Activated CD4-positive, alpha-beta T cell treated with anti-CD3 and anti-CD28 coated beads, Interleukin-2, amount 50 U/mL, for 24 hours (primary cell): ENCODE data around the gene SLC25A36.

Experiments used
- DNase-seq, 2 donors: peaks; one replicate each; pipeline ENCODE4 v3.0.0-alpha.2; 2020; ENCODE audit warnings: low read depth in 1 of 2, low spot score in 1 of 2

SLC25A36 gene

GRCh38 chr3:140941434-140942220, at the start of gene SLC25A36:
SLC25A36 (plus strand) TSS chr3:140941836; CDS start chr3:140942055, 219 bp downstream.
- peak; percentile 81 to 93 for DNase-seq

GRCh38 chr3:140896997-140897396, 44.6 kb upstream of the SLC25A36 start:
- no peak for DNase-seq

DNA sequence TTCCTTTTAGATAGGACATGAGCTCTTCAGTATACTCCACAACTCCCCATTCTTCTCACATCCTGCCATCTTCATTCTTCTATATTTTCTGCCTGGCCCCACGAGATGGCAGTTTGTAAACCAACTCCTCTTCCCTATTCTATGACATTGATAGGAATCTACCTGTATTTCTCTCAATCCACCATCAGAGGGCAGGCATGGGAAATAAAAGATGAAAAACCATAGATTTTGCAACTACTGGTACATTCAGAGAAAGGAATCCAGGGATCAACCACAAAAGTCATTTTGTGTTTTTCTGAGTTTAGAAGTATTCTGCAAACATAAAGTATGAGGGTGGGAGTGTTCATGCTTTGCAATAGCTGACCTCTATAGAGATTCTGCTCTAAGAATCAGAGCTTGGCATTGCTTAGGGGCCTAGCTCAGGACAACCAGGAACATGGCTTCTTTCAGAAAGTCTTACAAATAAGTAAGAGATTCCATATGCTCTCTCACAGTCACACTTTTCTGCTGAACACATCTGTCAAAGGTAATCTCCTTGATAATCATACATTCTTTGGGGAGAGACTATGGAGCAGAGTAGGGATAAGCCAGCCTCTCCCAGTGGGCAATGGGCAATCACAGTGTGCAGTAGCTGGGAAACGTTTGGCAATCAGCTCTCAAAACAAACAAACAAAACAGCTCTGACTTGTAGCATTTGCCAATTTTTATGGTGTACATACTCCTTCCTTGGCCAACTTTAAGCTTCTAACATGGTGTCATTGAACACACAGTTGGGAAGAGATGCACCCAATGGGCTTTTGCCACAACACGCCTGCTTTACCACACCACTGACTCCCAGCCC, 43.1 kb upstream of the SLC25A36 start:
- peak in 1 of 2 donors; percentile 3 for DNase-seq

DNA sequence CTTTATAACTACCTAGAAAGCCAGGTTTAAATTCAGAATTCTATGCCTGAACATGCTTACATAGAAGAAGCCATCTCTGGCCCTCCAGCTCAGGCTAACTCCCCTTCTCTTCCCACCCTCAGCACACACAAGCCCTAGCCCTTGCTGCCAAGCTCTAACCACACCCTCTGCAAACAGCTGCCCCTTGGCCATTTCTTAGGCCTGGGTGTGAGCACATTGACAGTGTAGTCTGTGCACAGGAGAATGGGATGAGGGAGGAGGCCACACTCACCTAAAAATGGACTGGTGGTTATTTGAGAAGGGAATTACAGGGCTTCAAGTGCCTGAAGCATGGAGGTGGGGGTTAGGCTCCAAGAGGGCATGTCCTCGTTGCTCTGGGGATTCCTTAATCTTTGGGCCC, 42.3 kb upstream of the SLC25A36 start:
- DNase-seq = no peak

DNA sequence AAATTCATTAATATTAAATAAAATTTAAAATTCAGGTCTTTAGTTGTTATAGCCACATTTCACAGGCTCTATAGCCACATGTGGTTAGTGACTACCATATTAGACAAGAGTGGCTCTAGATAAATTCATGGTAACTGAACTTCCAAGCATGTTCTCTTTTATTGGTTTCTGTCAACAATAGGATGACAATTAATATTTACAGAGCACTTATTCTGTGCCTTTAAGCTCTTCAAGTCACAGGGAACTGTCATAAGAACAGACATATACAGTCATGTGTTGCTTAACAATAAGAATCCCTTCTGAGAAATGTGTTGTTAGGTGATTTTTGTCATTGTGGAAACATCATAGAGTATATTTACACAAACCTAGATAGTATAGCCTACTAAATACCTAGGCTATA, 38.8 kb upstream of the SLC25A36 start:
- no peak for DNase-seq

DNA sequence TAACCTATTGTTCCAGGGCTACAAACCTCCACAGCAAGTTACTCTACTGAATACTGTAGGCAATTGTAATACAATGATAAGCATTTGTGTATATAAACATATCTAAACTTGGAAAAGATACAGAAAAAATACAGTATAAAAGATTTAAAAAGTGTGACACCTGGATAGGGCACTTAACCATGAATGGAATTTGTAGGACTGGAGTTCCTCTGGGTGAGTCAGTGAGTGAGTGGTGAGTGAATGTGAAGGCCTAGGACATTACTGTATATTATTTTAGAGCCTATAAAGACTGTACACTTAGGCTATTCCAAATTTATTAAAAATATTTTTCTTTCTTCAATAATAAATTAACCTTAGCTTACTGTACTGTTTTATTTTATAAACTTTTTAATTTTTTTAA, 38.4 kb upstream of the SLC25A36 start:
- no peak for DNase-seq

DNA sequence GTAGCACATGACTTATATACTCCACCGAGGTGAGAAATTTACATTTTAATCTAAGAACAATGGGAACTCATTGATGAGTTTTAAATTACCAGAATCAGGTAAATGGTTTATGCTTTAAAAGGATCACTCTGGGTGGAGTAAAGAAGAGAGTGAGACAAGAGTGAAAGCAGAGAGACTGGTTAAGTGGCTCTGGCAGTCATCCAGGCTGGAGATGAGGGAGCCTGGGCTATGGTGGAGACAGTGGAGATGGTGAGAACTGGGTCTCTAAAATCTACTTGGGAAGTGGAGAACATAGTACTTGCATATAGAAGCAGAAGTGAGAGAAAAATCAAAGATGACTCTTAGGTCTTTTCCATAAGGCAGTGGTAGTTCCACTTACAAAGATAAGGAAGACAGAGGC, 37.1 kb upstream of the SLC25A36 start:
- DNase-seq = no peak

DNA sequence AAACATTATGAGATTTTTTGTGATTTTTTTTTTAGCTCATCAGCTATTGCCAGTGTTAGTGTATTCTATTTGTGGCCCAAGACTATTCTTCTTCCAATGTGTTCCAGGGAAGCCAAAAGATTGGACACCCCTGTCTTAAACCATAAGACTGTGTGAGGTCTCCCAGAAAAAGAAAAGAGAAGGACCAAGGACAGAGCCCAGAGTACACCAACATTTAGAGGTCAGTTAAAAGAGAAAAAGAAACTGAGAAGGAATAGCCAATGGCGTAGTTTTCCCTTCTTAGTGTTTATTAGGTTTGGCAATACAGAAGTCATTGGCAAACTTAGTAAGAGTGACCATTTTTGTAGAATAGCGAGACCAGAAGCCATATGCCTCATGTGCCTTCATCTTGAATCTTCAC, 36.1 kb upstream of the SLC25A36 start:
- DNase-seq = no peak

- DNase-seq = no peak
Measured at GRCh38 chr3:140906785-140907184, 34.9 kb upstream of the SLC25A36 start.

DNA sequence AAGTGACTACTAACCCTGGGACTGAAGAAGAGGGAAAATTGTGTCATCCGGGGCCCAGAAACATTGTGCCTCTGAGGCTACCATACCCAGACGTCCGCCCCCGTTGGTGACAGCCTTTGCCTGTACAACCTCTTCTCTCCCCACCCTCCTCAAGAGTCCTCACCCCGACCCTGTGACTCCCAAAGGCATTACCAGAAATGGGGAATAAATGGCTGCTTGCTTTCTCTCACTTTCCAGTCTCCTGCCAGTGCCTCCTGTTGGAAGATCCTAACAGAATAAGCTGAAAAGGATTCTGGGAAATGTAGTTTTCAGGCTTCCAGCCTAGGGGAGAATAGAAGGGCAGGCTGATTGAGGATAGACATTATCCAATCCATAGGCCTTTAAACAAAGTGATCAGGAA, 30.8 kb upstream of the SLC25A36 start:
- no peak for DNase-seq

- no peak for DNase-seq
Measured at GRCh38 chr3:140911822-140912221, 29.8 kb upstream of the SLC25A36 start.

DNA sequence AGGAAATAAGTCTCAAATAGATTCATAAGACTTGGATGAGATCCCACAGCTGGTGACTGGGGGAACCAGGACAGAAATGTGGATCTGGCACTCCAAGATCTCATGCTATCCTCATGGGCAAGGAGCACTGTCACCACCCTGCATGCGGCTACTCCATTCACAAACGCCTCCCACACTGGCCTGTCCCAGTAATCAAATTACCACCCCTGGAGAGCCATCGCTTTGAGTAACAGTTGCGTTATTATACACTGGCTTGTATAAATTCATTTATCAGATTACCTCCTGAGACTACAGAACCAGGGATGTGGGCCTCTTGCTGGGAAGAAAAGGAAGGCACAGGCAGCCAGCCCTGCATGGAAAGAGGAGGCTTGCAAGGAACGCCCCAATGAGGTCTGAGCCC, 27.9 kb upstream of the SLC25A36 start:
- DNase-seq = no peak

GRCh38 chr3:140914384-140914945, 27.2 kb upstream of the SLC25A36 start:
- no peak for DNase-seq

DNA sequence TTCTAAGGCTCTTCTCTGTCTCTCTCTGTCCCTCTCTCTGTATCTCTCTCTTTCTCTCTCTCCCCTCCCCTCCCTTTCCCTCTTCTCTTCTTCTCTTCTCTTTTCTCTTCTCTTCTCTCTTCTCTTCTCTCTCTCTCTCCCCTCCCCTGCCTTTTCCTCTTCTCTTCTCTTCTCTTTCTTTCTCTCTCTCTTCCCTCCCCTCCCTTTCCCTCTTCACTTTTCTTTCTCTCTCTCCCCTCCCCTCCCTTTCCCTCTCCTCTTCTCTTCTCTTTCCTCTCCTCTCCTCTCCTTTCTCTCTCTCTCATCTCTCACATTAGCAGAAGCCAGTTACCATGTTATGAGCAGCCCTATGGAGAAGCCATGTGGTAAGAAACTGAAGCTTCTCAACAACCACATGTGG, 25.0 kb upstream of the SLC25A36 start:
- DNase-seq = no peak

- no peak for DNase-seq
Measured at GRCh38 chr3:140917772-140918171, 23.9 kb upstream of the SLC25A36 start.

GRCh38 chr3:140920029-140920428, 21.6 kb upstream of the SLC25A36 start:
- no peak for DNase-seq

GRCh38 chr3:140922634-140923033, 19.0 kb upstream of the SLC25A36 start:
- no peak for DNase-seq

GRCh38 chr3:140924097-140924873, 17.4 kb upstream of the SLC25A36 start:
- DNase-seq = no peak

- DNase-seq = no peak
Measured at GRCh38 chr3:140927279-140928069, 14.2 kb upstream of the SLC25A36 start.

DNA sequence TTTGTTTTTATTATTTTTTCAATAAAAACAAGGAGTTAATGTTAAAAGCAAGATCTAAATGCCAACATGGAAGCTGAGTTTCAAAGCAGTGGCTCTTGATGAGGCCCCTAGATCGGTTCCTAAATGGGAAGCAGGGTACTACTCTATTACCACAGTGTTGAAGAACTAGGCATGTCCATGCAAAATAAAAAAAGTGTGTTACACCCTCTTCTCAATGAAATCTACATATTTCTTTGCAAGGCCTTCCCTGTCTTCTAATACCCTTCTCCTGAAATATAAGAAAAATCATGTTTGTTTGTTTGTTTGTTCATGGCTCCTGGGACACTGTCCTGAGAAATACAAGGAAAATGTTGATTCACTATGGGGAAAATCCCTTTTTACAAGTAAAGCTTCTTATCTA, 12.2 kb upstream of the SLC25A36 start:
- no peak for DNase-seq
